HG03159 (cell line): Measurements from ENCODE around the gene TNS3.

Experiments used
- ATAC-seq: cut with Tn5 transposase; IDR thresholded peaks from one replicate; pipeline ENCODE4 v1.9.1; 2021; ENCODE audit warnings: mild to moderate bottlenecking, moderate library complexity; ENCODE audit not compliant: unreplicated experiment

TNS3 gene

GRCh38 chr7:47249361-47249760, 332.6 kb downstream of the TNS3 start:
- ATAC-seq: no peak

- no peak for ATAC-seq
These were observed 333.1 kb downstream of the TNS3 start for GRCh38 chr7:47248797-47249196.

GRCh38 chr7:47247132-47247531, 334.8 kb downstream of the TNS3 start:
- no peak for ATAC-seq

- no peak for ATAC-seq
These were observed 337.2 kb downstream of the TNS3 start for GRCh38 chr7:47244692-47245091.

GRCh38 chr7:47241112-47242065, 340.5 kb downstream of the TNS3 start:
- ATAC-seq: no peak

GRCh38 chr7:47239931-47240421, 341.9 kb downstream of the TNS3 start:
- ATAC-seq: no peak

GRCh38 chr7:47239034-47239433, 342.9 kb downstream of the TNS3 start:
- no peak for ATAC-seq

GRCh38 chr7:47236480-47237129, 345.3 kb downstream of the TNS3 start:
- ATAC-seq: no peak

- ATAC-seq: no peak
These were observed 347.9 kb downstream of the TNS3 start for GRCh38 chr7:47233996-47234395.

- ATAC-seq: no peak
These were observed 349.0 kb downstream of the TNS3 start for GRCh38 chr7:47232751-47233412.

- no peak for ATAC-seq
These were observed 350.3 kb downstream of the TNS3 start for GRCh38 chr7:47231627-47232026.

- no peak for ATAC-seq
These were observed 350.9 kb downstream of the TNS3 start for GRCh38 chr7:47231032-47231431.

GRCh38 chr7:47228386-47229014, 353.4 kb downstream of the TNS3 start:
- ATAC-seq: no peak

GRCh38 chr7:47227762-47228177, 354.1 kb downstream of the TNS3 start:
- peak; percentile 82 for ATAC-seq

GRCh38 chr7:47226696-47227095, 355.2 kb downstream of the TNS3 start:
- no peak for ATAC-seq

- peak; percentile 49 for ATAC-seq
These were observed 356.4 kb downstream of the TNS3 start for GRCh38 chr7:47225387-47226131.
